ENCODE data around the gene LYL1.
"Not testable (repeated sequence)": the region's sequence is repeated elsewhere in the genome, so short reads cannot be mapped to it uniquely, and the experiment has no call there.

LYL1 gene

GRCh38 chr19:13102666-13103580 lies at the start of gene LYL1:
LYL1 (minus strand) TSS chr19:13102858; CDS start chr19:13101171, 1,687 bp downstream.
- DNase-seq, result no peak

GRCh38 chr19:13151605-13152355 lies 49.1 kb upstream of the LYL1 start:
- peak; percentile 97 for DNase-seq

GRCh38 chr19:13150931-13151604 lies 48.4 kb upstream of the LYL1 start:
- no peak for DNase-seq

- DNase-seq, result peak; percentile 89
Observed at GRCh38 chr19:13150187-13150930, 47.7 kb upstream of the LYL1 start, which contains the start of the genes IER2 and STX10. IER2 (plus strand) TSS chr19:13150411; CDS start chr19:13153187, 2,776 bp downstream. STX10 (minus strand) TSS chr19:13150375; CDS start chr19:13150173, 202 bp downstream.

GRCh38 chr19:13149628-13150186 lies 47.0 kb upstream of the LYL1 start:
- DNase-seq, result no peak

- not testable (repeated sequence) for DNase-seq
Observed at GRCh38 chr19:13149173-13149627, 46.5 kb upstream of the LYL1 start.

GRCh38 chr19:13146763-13147563 lies 44.3 kb upstream of the LYL1 start:
- no peak for DNase-seq

GRCh38 chr19:13139633-13140311 lies 37.1 kb upstream of the LYL1 start:
- DNase-seq, result no peak

GRCh38 chr19:13138916-13139198 lies 36.2 kb upstream of the LYL1 start:
- no peak for DNase-seq

GRCh38 chr19:13138171-13138915 lies 35.7 kb upstream of the LYL1 start:
- no peak for DNase-seq

GRCh38 chr19:13137290-13137794 lies 34.7 kb upstream of the LYL1 start:
- DNase-seq, result no peak

GRCh38 chr19:13135068-13136062 lies 32.7 kb upstream of the LYL1 start:
- DNase-seq, result no peak

GRCh38 chr19:13134626-13135025 lies 32.0 kb upstream of the LYL1 start:
- no peak for DNase-seq

GRCh38 chr19:13133241-13133870 lies 30.7 kb upstream of the LYL1 start:
- no peak for DNase-seq

- DNase-seq, result no peak
Observed at GRCh38 chr19:13132471-13133180, 30.0 kb upstream of the LYL1 start.

GRCh38 chr19:13130886-13131490 lies 28.3 kb upstream of the LYL1 start:
- DNase-seq, result no peak

- no peak for DNase-seq
Observed at GRCh38 chr19:13129384-13129783, 26.7 kb upstream of the LYL1 start.

Data from NCI-H446 treated with DMSO at 0.1 percent for 48 hours (cell line).